HuH-7.5 (cell line): ENCODE data around the gene MLLT11.
"Not testable (repeated sequence)": the region's sequence is repeated elsewhere in the genome, so short reads cannot be mapped to it uniquely, and the experiment has no call there.

ENCODE experiments used
- DNase-seq: peaks from one replicate; pipeline ENCODE4 v3.0.0; 2011; ENCODE audit warnings: low spot score

Gene MLLT11

DNA sequence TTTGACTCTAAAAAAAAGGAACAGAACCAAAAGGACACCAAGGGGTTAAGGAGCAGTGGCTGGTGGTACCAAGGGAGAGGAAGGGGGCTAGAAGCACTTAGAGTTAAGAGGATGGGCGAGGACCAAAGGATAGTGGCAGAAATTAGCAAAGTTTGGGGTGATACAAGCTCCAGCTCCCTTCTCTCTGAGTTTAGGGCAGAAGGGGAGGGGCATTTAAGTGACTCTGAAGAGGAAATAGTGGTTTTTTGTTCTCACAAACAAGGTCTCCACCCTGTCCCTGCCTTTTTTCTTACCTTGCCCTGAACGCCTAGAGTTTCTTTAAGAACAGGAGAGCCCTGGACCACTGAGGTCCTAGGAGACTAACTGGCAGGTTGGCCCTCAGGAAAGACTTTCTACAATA, 4.0 kb upstream of the MLLT11 start:
- no peak for DNase-seq

DNA sequence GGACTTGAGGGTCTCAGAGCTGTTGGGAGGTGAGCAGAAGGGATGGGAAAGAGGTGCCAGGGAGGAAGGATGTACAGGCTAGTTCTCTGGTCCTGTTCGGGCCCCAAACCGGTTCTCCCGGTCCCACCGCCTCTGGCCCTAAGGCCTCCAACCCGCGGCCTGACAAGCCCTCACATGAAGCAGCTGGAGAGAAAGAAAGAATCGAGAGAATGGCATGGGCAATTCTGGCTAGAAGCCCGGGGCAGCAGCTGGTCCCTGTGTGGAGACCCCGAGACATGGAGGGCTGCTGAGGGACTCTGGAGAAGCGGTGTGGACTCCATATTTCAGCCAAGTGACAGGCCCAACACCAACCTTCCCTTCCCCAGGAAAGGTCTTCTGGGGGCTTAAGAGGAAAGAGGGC, 1.5 kb upstream of the MLLT11 start:
- no peak for DNase-seq

GRCh38 chr1:151059109-151060006, 839 bp upstream of the MLLT11 start, which contains the start of gene CDC42SE1:
CDC42SE1 (minus strand) TSS chr1:151059622; CDS start chr1:151055730, 3,892 bp downstream.
- peak; percentile 81 for DNase-seq

- no peak for DNase-seq
Measured at GRCh38 chr1:151060657-151061421, 642 bp downstream of the MLLT11 start.

DNA sequence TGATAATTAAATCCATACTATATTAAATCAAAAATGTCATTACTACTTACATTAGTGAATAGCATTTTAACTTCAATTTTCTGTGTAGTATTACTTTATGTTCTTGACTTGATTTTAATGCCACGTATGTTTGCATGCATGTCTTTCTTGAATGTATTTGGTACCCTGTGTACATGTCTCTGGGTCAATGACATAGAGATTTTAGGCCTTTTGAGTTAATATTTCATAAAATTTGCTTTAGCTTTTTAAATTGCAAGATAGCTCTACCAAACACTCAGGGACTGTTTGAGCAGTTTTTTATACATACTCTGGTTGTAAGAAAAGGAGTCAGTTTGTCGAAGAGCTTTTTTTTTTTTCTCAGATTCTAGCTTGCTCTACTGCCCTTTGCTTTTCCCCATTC, 1.5 kb downstream of the MLLT11 start:
- DNase-seq: no peak

- DNase-seq: no peak
Measured at GRCh38 chr1:151062741-151063371, 2.7 kb downstream of the MLLT11 start.

GRCh38 chr1:151065089-151065645, 5.0 kb downstream of the MLLT11 start:
- no peak for DNase-seq

DNA sequence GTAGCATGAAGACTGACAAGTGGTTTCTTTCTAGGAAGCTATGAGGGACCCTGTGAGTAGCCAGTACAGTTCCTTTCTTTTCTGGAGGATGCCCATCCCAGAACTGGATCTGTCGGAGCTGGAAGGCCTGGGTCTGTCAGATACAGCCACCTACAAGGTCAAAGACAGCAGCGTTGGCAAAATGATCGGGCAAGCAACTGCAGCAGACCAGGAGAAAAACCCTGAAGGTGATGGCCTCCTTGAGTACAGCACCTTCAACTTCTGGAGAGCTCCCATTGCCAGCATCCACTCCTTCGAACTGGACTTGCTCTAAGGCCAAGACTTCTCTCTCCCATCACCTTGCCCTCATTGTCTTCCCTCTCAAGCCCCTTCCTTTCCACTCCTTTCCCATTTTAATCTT, 7.0 kb downstream of the MLLT11 start:
- no peak for DNase-seq

GRCh38 chr1:151069103-151069486, 8.9 kb downstream of the MLLT11 start:
- DNase-seq: no peak

- peak; percentile 77 for DNase-seq
Measured at GRCh38 chr1:151070474-151071276, 10.5 kb downstream of the MLLT11 start, which contains the start of gene GABPB2. GABPB2 (plus strand) TSS chr1:151070761; CDS start chr1:151088190, 17,429 bp downstream.

- no peak for DNase-seq
Measured at GRCh38 chr1:151072224-151072623, 12.0 kb downstream of the MLLT11 start.

- no peak for DNase-seq
Measured at GRCh38 chr1:151085953-151086559, 25.9 kb downstream of the MLLT11 start.

DNA sequence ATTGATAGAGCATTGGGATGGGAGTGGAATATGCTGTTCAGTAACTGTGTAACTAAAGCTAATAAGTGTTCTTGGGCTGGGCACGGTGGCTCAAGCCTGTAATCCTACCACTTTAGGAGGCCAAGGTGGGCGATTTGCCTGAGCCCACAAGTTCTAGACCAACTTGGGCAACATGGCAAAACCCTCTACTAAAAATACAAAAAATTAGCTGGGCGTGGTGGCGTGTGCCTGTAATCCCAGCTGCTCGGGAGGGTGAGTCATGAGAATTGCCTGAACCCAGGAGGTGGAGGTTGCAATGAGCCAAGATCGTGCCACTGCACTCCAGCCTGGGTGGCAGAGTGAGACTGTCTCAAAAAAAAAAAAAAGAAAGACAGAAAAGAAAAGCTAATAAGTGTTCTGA, 37.2 kb downstream of the MLLT11 start:
- DNase-seq: not testable (repeated sequence)

DNA sequence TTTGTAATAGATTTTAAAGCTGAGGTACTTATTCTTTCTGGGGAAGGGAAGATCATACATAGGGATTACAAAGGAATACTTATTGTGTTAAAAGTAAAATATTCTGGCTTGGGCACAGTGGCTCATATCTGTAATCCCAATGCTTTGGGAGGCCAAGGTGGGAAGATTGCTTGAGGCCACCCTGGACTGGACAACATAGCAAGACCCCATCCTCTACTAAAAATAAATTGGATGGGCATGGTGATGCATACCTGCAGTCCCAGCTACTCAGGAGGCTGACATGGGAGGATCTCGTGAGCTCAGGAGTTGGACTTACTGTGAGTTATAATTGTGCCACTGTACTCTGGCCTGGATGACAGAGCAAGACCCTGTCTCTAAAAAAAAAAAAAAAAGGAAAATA, 37.9 kb downstream of the MLLT11 start:
- DNase-seq: no peak

DNA sequence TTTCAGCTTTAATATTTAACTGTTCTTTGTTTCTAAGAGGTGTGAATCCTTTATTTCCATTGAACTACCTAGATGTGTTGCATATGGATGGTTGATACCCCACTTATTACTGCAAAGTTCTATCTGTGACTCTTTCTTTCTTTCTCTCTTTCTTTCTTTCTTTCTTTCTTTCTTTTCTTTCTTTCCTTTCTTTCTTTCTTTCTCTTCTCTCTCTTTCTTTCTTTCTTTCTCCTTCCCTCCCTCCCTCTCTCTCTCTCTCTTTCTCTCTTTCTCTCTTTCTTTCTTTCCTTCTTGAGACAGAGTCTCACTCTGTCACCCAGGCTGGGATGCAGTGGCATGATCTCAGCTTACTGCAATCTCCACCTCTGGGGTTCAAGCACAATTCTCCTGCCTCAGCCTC, 44.4 kb downstream of the MLLT11 start:
- no peak for DNase-seq

DNA sequence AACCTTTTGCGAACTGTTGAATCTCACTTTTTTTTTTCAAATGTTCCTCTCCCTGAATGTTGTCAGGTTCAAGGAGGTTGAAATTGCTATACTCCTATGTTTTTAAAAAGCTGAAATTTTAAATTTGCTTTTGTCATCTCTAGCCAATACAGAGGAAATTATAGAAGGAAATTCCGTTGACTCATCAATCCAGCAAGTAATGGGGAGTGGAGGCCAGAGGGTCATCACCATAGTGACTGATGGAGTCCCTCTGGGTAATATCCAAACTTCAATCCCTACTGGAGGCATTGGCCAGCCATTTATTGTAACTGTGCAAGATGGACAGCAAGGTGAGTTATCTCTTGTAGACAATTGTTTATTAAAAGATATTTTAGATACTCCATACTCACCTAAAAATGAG, 46.7 kb downstream of the MLLT11 start:
- DNase-seq: no peak

DNA sequence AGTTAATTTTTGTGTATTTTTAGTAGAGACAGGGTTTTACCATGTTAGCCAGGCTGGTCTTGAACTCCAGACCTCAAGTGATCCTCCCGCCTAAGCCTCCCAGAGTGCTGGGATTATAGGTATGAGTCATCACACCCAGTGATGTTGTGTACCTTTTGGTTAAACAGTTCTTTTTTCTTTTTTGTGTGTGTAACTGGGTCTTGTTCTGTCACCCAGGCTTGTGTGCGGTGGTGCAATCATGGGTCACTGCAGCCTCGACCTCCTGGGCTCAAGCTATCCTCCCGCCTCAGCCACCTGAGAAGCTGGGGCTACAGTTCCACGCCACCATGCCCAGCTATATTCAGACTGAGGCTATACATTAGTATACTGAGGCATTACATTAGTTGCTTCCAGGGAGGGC, 48.1 kb downstream of the MLLT11 start:
- DNase-seq: no peak

GRCh38 chr1:151113877-151114276, 53.7 kb downstream of the MLLT11 start:
- no peak for DNase-seq
